ENCODE data around the gene RAPGEF5.
A peak's percentile ranks its signal among the peaks of the same experiment; 100 is the strongest.

Gene RAPGEF5

GRCh38 chr7:22363756-22364422 is 6.9 kb upstream of the RAPGEF5 start:
- H3K4me3 ChIP-seq (ENCODE audit: low read depth, low read length): no peak overlapping the region
- no peaks in the 10 kb centered on the region for H3K36me3 ChIP-seq
- TF ChIP-seq, protein P1, sequence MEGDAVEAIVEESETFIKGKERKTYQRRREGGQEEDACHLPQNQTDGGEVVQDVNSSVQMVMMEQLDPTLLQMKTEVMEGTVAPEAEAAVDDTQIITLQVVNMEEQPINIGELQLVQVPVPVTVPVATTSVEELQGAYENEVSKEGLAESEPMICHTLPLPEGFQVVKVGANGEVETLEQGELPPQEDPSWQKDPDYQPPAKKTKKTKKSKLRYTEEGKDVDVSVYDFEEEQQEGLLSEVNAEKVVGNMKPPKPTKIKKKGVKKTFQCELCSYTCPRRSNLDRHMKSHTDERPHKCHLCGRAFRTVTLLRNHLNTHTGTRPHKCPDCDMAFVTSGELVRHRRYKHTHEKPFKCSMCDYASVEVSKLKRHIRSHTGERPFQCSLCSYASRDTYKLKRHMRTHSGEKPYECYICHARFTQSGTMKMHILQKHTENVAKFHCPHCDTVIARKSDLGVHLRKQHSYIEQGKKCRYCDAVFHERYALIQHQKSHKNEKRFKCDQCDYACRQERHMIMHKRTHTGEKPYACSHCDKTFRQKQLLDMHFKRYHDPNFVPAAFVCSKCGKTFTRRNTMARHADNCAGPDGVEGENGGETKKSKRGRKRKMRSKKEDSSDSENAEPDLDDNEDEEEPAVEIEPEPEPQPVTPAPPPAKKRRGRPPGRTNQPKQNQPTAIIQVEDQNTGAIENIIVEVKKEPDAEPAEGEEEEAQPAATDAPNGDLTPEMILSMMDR (IDR thresholded peaks at IDR 0.05; ENCODE audit: low read depth, low read length): no peak
- no peaks in the 10 kb centered on the region for H3K9me3 ChIP-seq (ENCODE audit: severe bottlenecking)
- peak overlapping the region; percentile 65 for H3K27ac ChIP-seq
- no peak for DNase-seq
- H3K27me3 ChIP-seq (ENCODE audit: insufficient read depth, low read depth, severe bottlenecking): no peaks in the 10 kb centered on the region

- Histone ChIP-seq H3K4me3 (ENCODE audit: low read depth, low read length) (no peak overlapping the region), H3K36me3 (no peaks in the 10 kb centered on the region), H3K27me3 (ENCODE audit: insufficient read depth, low read depth, severe bottlenecking) (no peaks in the 10 kb centered on the region), H3K9me3 (ENCODE audit: severe bottlenecking) (no peaks in the 10 kb centered on the region), H3K27ac (no peak overlapping the region)
- no peak for DNase-seq
- TF ChIP-seq, protein P1 (IDR thresholded peaks at IDR 0.05; ENCODE audit: low read depth, low read length): no peak
Observed at GRCh38 chr7:22361795-22362194, 4.8 kb upstream of the RAPGEF5 start.

DNA sequence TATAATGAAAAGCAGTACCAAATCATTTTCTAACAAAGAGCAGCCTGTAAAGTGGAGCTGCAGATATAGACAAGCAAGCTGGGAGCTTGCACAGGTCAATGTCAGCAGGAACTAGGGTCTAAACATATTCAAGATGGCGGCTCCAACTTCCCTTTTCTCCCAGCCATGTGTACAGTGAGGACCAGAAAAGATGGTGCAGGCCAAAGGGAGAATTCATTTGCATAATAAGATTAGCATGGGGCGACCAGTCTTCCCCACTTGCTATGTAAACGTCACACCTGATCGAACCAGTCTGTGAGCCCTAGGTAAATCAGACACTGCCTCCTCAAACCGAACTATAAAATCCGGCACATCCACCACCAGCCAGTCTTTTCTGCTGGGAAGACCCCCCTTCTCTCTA is 4.4 kb upstream of the RAPGEF5 start:
- Histone ChIP-seq H3K36me3 (no peaks in the 10 kb centered on the region), H3K9me3 (ENCODE audit: severe bottlenecking) (no peaks in the 10 kb centered on the region), H3K27me3 (ENCODE audit: insufficient read depth, low read depth, severe bottlenecking) (no peaks in the 10 kb centered on the region), H3K27ac (no peak overlapping the region), H3K4me3 (ENCODE audit: low read depth, low read length) (no peak overlapping the region)
- no peak for DNase-seq
- TF ChIP-seq, protein P1 (IDR thresholded peaks at IDR 0.05; ENCODE audit: low read depth, low read length): no peak

- H3K36me3 ChIP-seq: no peaks in the 10 kb centered on the region; the same call in 1 of the 2 replicates
- TF ChIP-seq, protein P1 (IDR thresholded peaks at IDR 0.05; ENCODE audit: low read depth, low read length): no peak
- H3K4me3 ChIP-seq (ENCODE audit: low read depth, low read length): no peak overlapping the region
- H3K9me3 ChIP-seq (ENCODE audit: severe bottlenecking): peaks cover 4% of the 10 kb centered on the region
- H3K27me3 ChIP-seq (ENCODE audit: insufficient read depth, low read depth, severe bottlenecking): no peaks in the 10 kb centered on the region
- H3K27ac ChIP-seq: no peak overlapping the region
- no peak for DNase-seq
Observed at GRCh38 chr7:22358820-22359697, 2.1 kb upstream of the RAPGEF5 start.

- H3K36me3 ChIP-seq: no peaks in the 10 kb centered on the region; the same call in 1 of the 2 replicates
- TF ChIP-seq, protein P1 (IDR thresholded peaks at IDR 0.05; ENCODE audit: low read depth, low read length): no peak
- no peak overlapping the region for H3K27ac ChIP-seq
- no peaks in the 10 kb centered on the region for H3K27me3 ChIP-seq (ENCODE audit: insufficient read depth, low read depth, severe bottlenecking)
- no peak overlapping the region; the same call in 1 of the 2 replicates for H3K4me3 ChIP-seq (ENCODE audit: low read depth, low read length)
- H3K9me3 ChIP-seq (ENCODE audit: severe bottlenecking): peaks cover 6% of the 10 kb centered on the region
- DNase-seq: no peak
Observed at GRCh38 chr7:22357311-22358175, 589 bp upstream of the RAPGEF5 start.

Data from WERI-Rb-1 (cell line).